ENCODE data around the gene DNAJC8. TPM values are rescaled to one million over a fixed set of nuclear protein-coding genes. Genes with fewer than 3 reads are reported as not detected.

The DNAJC8 gene
- total and polyA plus RNA-seq, 10 of the 15 experiments (the other 5 are each of a cell fraction or from before 2014, with no cell fraction given): 91.2 to 296 (median 152) TPM

DNA sequence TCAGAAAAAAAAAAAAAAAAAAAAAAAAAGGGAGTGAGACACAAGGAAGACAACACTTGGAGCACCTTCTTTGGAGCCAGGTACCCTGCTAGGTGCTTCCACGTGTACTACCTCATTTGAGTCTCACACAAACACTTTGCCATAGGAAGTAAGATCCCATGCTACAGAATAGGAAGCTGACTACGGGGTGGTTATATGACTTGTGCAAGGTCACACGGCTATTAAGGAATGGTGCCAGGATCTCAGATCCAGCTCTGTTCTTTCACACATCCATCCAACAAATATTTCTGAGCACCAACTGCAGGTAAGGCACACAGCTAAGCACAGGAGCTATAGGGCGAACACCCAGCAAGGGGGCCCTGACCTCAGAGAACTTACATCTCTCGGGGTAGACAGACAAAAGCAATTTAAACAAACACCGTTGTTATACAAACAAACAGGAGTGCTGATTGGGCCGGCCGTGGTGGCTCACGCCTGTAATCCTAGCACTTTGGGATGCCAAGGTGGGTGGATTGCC, 78.7 kb downstream of the DNAJC8 start:
- DNase-seq (ENCODE audit: low read depth, low spot score): no peak
- Histone ChIP-seq H3K9me3 (replicated peaks; ENCODE audit: control insufficient read depth, insufficient read depth, low read length) (no peaks in the 10 kb centered on the region), H3K36me3 (ENCODE audit: control insufficient read depth in 2 of 2, insufficient read depth in 2 of 2, low read length in 1 of 2) (peaks cover 0 to 25% of the 10 kb centered on the region in 2 experiments; a peak in 2 of 4 replicates), H4K20me1 (ENCODE audit: control insufficient read depth, insufficient read depth) (no peaks in the 10 kb centered on the region), H3K4me1 (ENCODE audit: control insufficient read depth, insufficient read depth, low read length) (no peaks in the 10 kb centered on the region), H3K79me2 (ENCODE audit: control insufficient read depth, insufficient read depth, low read length) (no peaks in the 10 kb centered on the region), H2AFZ (ENCODE audit: control insufficient read depth, low read depth, low read length) (no peak overlapping the region), H3K27me3 (replicated peaks in 1 of 2; ENCODE audit: control insufficient read depth in 2 of 2, insufficient read depth in 2 of 2, low read length in 1 of 2) (no peaks in the 10 kb centered on the region), H3K27ac (ENCODE audit: control insufficient read depth, insufficient read depth) (no peak overlapping the region), H3K4me3 (no peak overlapping the region), H3K4me2 (ENCODE audit: control insufficient read depth, insufficient read depth) (no peak overlapping the region), H3K9ac (ENCODE audit: control insufficient read depth, insufficient read depth, low read length) (no peak overlapping the region)
- FAIRE-seq: no peak
- SMC1A ChIA-PET (ENCODE audit: uncharacterized antibody, unreplicated experiment): interaction anchor here (1.0 to 2.4 kb wide), 3 partner anchors 9 to 20 kb away, joined by 3 to 8 read pairs (median 3); no protein-coding TSS in a partner anchor
- CTCF ChIA-PET: interaction anchor here (1.3 to 1.9 kb wide), 2 partner anchors 21 to 55 kb away, joined by 3 to 5 read pairs; no protein-coding TSS in a partner anchor
- RAD21 ChIA-PET (ENCODE audit: unreplicated experiment): interaction anchor here (0.8 kb wide), 1 partner anchor 16 kb away, joined by 4 read pairs; no protein-coding TSS in a partner anchor
- no peak for ATAC-seq
- POLR2A ChIA-PET: interaction anchor here (0.6 kb wide), 1 partner anchor 221 kb away, joined by 3 read pairs; no protein-coding TSS in a partner anchor
- 83% methylated on average over 9 of the region's 9 CpGs for WGBS (ENCODE audit: insufficient coverage, insufficient replicate concordance, low lambda C conversion rate, missing lambda C conversion rate)
- BruUV-seq (replicated peaks): no TSS peak
- intact Hi-C loops (cut with micrococcal nuclease; ENCODE audit: unreplicated experiment): no loop called here
- in situ Hi-C loops (cut with MboI): no loop called here
- TF ChIP-seq HDAC6 (IDR thresholded peaks at IDR 0.05; ENCODE audit: unreplicated experiment) (no peak), SREBF1 (IDR thresholded peaks at IDR 0.05; ENCODE audit: low read length) (no peak), FOXK2 (IDR thresholded peaks at IDR 0.05) (no peak), USF1 (IDR thresholded peaks at IDR 0.05; ENCODE audit: borderline replicate concordance, extremely low read length, insufficient read depth, low read depth, low read length) (no peak), RELA (IDR thresholded peaks at IDR 0.05; ENCODE audit: borderline replicate concordance, partially characterized antibody) (no peak), MEF2B (IDR thresholded peaks at IDR 0.05; ENCODE audit: partially characterized antibody, poor library complexity, severe bottlenecking) (no peak), PRDM15 (CRISPR knock-in tag; IDR thresholded peaks at IDR 0.05) (no peak), BMI1 (IDR thresholded peaks at IDR 0.05; ENCODE audit: borderline replicate concordance) (no peak), CEBPZ (IDR thresholded peaks at IDR 0.05; ENCODE audit: low read depth, low read length) (no peak)
- TF ChIP-seq, protein P1, sequence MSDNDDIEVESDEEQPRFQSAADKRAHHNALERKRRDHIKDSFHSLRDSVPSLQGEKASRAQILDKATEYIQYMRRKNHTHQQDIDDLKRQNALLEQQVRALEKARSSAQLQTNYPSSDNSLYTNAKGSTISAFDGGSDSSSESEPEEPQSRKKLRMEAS (IDR thresholded peaks at IDR 0.05; ENCODE audit: low read depth, low read length): no peak
- TF ChIP-seq, protein P2, sequence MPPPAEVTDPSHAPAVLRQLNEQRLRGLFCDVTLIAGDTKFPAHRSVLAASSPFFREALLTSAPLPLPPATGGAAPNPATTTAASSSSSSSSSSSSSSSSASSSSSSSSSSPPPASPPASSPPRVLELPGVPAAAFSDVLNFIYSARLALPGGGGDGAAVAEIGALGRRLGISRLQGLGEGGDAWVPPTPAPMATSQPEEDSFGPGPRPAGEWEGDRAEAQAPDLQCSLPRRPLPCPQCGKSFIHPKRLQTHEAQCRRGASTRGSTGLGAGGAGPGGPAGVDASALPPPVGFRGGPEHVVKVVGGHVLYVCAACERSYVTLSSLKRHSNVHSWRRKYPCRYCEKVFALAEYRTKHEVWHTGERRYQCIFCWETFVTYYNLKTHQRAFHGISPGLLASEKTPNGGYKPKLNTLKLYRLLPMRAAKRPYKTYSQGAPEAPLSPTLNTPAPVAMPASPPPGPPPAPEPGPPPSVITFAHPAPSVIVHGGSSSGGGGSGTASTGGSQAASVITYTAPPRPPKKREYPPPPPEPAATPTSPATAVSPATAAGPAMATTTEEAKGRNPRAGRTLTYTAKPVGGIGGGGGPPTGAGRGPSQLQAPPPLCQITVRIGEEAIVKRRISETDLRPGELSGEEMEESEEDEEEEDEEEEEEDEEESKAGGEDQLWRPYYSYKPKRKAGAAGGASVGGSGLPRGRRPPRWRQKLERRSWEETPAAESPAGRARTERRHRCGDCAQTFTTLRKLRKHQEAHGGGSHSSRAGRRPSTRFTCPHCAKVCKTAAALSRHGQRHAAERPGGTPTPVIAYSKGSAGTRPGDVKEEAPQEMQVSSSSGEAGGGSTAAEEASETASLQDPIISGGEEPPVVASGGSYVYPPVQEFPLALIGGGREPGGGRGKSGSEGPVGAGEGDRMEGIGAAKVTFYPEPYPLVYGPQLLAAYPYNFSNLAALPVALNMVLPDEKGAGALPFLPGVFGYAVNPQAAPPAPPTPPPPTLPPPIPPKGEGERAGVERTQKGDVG (CRISPR knock-in tag; IDR thresholded peaks at IDR 0.05): no peak

Measured in GM12878 (cell line).